NCI-H460 (cell line): ENCODE measurements around the gene INA. TPM values are rescaled to one million over a fixed set of nuclear protein-coding genes. Genes with fewer than 3 reads are reported as not detected.

Source experiments
- DNase-seq: peaks from one replicate; pipeline ENCODE4 v3.0.0-alpha.2; 2016; ENCODE audit warnings: low read depth; ENCODE audit errors: extremely low read depth
- total RNA-seq: library from RNA; depleted of rRNA; stranded (reverse); fragments of >200 nt; shearing (Covaris generic); gene quantifications from 2 replicates; pipeline ENCODE4 v1.2.3, GENCODE V29; 2014

INA gene
- total RNA-seq, 1 experiment from 2014 or later = not detected

DNA sequence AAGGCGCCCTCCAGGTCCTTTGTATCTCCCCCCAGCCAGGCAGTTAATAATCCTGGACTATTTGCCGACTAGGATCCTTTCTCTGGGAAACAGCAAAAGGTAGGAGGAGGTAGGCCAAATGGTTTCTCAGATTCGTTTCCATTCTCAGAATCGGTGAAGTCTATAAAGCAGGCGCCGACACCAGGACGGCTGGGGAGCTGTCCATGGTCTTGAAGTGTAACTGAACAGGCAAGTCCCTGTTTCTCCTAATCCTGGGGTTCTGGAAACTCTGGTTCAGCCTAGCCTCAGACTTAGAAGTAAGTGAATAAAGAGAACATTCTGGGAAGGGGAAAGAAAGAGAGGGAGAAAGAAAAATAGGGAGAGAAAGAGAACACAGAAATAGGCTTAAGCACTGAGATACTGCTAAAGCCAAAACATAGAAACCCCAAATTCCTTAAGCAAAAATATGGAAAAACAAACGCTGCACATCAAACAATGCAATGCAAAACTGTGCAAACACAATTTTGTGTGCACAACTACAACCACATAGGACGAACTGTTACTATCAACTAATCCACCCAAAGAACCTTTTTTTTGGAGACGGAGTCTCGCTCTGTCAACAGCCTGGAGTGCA, 11.1 kb upstream of the INA start:
- DNase-seq = peak; percentile 67

GRCh38 chr10:103273041-103273441, 3.9 kb upstream of the INA start:
- DNase-seq = peak; percentile 89

DNA sequence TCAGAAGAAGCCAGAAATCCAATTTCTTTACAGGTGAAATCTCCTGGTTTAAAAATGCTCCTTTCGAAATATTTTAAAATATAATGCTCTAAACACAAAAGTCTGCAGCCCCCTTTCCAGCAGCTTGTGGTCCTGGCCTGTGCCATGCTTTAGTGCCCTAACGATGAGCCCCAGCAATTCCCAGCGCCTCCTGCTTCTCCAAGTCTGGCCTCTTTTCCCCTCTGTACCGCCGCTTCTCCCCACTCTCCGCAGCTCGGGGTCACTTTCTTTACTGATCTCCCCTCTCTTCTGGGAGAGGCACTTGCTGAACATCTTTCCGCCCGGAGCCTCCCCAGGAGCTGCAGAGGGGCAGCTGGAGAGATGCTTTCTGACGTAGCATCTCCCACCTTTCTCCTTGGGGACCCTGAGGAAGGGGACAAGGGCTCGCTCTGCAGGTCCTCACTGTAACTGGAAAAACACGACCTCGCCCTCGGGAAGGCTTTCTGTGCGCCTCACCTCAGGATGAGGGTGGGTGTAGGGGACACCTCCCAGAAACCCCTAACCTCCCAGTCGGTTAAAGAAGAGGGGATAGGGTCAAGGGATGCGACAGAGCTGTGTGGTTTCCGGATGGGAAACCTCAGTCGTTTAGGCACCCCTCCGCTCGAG, 565 bp upstream of the INA start:
- no peak for DNase-seq

- DNase-seq = no peak
Measured at GRCh38 chr10:103277713-103278536, 987 bp downstream of the INA start.

DNA sequence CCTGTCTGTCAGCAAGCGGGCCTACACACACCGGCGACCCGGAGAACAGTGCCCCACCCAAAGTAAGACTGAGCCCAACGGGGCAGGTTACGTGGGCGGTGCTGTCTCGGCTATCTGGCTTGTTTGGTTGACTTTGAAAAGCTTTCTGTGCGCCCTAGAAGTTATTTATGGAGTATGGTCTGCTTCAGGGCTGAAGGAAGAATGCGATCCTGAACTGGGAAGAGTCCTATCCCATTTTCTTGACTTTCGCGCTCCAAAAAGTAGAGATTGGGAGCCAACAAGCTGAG, 1.5 kb downstream of the INA start:
- no peak for DNase-seq

DNA sequence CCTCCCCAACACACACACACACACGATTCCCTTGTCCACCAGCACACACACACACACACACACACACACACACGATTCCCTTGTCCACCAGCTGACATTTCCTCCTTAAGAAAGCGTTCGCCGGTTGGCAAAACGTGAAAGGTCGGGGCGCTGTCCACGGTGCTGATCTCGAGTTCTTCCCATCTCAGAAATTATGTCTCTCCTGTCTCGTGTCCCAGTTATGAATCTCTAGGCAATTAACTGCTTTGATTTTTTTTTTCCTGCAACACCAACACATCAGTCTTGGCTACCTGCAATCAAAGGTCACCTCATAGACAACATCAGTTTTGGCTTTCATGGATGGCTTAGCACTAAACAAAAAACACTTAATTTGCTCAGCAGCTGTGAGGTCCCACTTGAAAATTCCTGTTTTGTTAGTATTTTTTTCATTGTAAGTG, 1.9 kb downstream of the INA start:
- DNase-seq = peak; percentile 48

DNA sequence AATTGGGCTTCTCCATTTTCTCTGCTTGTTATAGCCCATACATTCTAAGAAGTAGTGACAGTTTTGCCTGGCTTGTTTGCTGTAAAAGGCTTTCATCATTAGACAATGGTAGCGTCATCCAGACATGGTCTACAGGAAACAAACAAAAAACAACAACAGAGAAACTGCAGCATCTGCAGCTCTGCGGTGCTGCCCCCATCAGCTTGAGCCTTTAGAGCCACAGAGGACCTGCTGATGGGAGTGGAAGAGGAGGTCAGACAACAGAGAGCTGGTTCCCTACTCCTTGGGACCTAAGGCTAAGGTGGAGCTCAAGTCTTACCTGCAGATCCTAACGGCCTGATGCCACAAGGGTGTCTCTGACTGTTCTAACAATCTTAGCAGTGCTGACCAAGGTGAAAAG, 3.1 kb downstream of the INA start:
- no peak for DNase-seq

DNA sequence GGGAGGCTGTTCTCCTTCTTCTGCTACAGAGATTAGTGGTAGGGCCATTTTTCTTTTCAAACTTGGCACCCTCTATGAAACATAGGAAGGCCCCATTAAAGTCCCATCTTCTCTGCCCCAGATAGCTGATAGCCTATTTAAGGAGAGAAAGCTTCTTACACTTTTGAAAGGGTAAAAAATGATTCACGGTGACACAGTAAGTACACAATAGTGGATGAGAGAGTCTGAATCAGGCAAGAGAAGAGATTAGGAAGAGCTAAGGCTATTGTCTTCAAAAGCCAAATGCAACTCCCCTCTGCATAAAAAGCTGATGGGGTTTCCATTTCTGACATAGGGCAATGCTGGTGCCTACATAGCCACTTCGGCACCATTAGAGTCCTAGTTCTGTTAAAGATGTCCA, 3.6 kb downstream of the INA start:
- no peak for DNase-seq

DNA sequence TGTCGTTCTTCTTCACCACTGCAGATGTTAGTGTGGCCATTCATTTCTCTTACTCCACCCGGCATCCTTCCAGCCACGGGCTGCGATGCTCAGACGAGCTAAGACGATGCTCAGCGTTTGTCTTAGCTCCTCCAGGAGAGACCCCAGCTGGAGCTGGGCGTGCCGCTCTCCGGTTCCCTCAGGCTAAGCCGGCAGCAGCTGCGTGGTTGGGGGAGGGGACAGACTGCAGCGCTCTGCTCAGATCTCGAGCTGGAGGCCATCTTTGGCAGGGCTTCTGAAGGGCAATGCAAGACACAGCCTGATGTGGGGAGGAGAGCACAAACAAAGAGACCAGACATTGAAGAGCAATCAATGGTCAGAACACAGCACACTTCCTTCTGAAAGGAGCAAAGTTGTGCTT, 4.8 kb downstream of the INA start:
- DNase-seq = no peak

DNA sequence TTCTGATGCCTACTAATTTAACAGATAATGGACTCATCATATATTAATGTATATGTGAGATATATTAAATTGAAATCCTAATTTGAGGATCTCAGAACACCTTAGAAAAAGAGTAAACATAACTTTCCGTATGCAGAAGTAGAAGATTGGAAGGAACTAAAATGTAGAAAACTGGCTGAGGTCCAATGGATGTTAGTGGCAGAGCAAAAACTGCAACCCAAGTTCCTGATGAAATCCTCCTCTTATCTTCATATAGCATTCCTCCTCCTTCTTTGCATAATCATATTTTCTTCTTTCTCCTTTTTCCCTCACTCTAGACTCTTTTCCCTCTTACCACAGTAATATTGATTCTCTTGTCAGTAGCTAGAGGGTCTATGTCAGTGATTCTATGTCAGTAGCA, 6.0 kb downstream of the INA start:
- no peak for DNase-seq

DNA sequence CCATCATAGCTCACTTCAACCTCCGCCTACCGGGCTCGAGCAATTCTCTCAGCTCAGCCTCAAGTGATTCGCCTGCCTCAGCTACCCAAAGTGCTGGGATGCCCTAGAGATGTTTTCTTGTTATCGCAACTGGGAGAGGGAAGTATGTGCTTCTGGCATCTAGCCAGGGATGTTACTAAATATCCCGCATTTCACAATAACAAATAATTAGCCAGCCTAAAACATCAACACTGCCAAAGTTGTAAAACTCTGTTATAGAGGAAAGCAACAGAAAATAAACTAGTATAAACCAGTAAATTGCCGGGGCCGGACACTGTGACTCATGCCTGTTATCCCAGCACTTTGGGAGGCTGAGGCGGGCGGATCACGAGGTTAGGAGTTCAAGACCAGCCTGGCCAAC, 7.2 kb downstream of the INA start:
- DNase-seq = peak; percentile 29

GRCh38 chr10:103287992-103288391, 11.1 kb downstream of the INA start:
- no peak for DNase-seq

- DNase-seq = no peak
Measured at GRCh38 chr10:103291588-103291987, 14.7 kb downstream of the INA start.

- DNase-seq = no peak
Measured at GRCh38 chr10:103295374-103296015, 18.6 kb downstream of the INA start.

DNA sequence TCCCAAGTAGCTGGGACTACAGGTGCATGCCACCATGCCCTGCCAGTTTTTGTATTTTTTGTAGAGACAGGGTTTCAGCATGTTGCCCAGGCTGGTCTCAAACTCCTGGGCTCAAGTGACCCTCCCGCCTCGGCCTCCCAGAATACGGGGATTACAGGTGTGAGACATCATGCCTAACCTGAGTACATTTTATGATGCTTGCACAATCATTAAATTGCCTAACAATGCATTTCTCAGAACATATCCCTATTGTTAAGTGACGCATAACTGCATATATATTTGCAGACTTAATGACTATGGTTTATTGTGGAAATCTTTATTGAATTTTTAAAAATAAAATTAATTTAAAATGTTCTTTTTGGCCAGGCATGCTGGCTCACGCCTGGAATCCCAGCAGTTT, 30.7 kb downstream of the INA start:
- no peak for DNase-seq

GRCh38 chr10:103310197-103310596, 33.3 kb downstream of the INA start:
- no peak for DNase-seq

- DNase-seq = no peak
Measured at GRCh38 chr10:103316087-103316486, 39.1 kb downstream of the INA start.

GRCh38 chr10:103327906-103328305, 51.0 kb downstream of the INA start:
- DNase-seq = no peak

DNA sequence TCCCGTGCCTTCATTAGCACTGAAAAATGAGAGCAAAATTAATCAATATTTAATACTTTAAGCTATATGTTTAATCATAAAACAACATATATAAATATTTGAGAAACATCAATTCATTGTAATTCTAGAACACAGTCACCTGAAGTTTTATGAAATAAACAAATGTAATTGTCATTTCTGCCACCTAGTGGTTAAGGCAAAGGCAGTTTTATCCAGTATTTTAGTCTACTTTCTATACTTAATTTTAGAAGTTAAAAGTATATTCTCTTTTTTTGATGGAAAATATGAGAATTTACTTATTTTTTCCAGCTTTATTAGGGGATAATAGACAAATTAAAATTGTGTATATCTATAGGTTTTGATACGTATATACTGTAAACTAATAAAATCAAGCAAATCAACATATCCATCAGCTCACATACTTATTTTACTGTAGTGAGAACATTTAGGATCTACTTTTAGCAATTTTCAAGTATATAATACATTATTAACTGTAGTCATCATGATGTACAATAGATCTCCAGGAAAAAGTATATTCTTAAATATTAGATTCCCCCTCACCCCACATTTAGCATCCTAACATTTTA, 57.1 kb downstream of the INA start:
- DNase-seq = peak; percentile 35

- no peak for DNase-seq
Measured at GRCh38 chr10:103334567-103334966, 57.6 kb downstream of the INA start.

DNA sequence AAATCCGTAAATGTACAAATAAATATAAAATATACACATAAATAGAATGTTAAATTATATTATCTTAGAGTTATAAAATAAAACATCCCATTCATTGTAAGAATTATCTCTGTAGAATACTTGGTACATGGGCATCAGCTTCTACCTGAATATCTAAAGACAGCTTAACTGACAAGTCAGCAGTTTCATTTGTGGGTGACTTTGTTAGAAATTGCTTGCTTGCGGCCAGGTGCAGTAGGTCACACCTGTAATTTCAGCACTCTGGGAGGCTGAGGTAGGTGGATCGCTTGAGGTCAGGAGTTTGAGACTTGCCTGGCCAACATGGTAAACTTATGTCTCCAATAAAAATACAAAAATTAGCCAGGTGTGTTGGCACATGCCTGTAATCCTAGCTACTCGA, 59.4 kb downstream of the INA start:
- no peak for DNase-seq
